Common myeloid progenitor, CD34-positive (primary cell): Measurements from ENCODE around the gene AKAP6.

Source experiments
- CTCF ChIA-PET: fragments of 350-600 bp; sonication (Branson Sonifier 250); formaldehyde crosslinking; loops from one replicate; lab custom pipeline; 2021; ENCODE audit warnings: antibody characterized with exemption; lab: Charles Lee
- POLR2A ChIA-PET: fragments of 350-600 bp; sonication (Branson Sonifier 250); formaldehyde crosslinking; loops from one replicate; lab custom pipeline; 2021; ENCODE audit warnings: antibody characterized with exemption; lab: Charles Lee
- DNase-seq, 3 donors: peaks; one replicate each; pipeline versions ENCODE4 v3.0.0 to v3.0.0-alpha.2; 2013
- H3K27ac ChIP-seq, 2 experiments: 1 replicate in 1 of 2; 2 replicates in 1 of 2; pipeline ENCODE4 v1.7.0; 2013; ENCODE audit warnings: inconsistent platforms in 2 of 2, low read length in 2 of 2, mild to moderate bottlenecking in 2 of 2, low read depth in 1 of 2, moderate library complexity in 1 of 2; ENCODE audit not compliant: severe bottlenecking in 2 of 2, insufficient read depth in 1 of 2, poor library complexity in 1 of 2
- H3K27me3 ChIP-seq, 5 experiments: replicated peaks in 2 of 5; 1 replicate in 3 of 5; 2 replicates in 2 of 5; pipeline versions ENCODE4 v1.6.1 to v1.7.0; 2013; ENCODE audit warnings: low read length in 4 of 5, mild to moderate bottlenecking in 2 of 5, moderate library complexity in 2 of 5, inconsistent platforms in 1 of 5; ENCODE audit not compliant: insufficient read depth in 5 of 5, control insufficient read depth in 4 of 5
- H3K36me3 ChIP-seq, 4 experiments: 1 replicate in 2 of 4; 2 replicates in 2 of 4; pipeline versions ENCODE4 v1.6.1 to v1.7.0; 2013; ENCODE audit warnings: low read length in 3 of 4, control low read depth in 1 of 4, mild to moderate bottlenecking in 1 of 4; ENCODE audit not compliant: control insufficient read depth in 4 of 4, insufficient read depth in 4 of 4
- H3K4me1 ChIP-seq, 4 experiments: 1 replicate in 3 of 4; 2 replicates in 1 of 4; pipeline versions ENCODE4 v1.6.1 to v1.7.1; 2013; ENCODE audit warnings: low read length in 3 of 4, mild to moderate bottlenecking in 3 of 4, control low read depth in 1 of 4, inconsistent platforms in 1 of 4, moderate library complexity in 1 of 4; ENCODE audit not compliant: control insufficient read depth in 4 of 4, insufficient read depth in 4 of 4; ENCODE audit errors: control extremely low read depth in 1 of 4
- H3K4me3 ChIP-seq, 7 experiments: 1 replicate in 4 of 7; 2 replicates in 3 of 7; pipeline versions ENCODE4 v1.5.1 to v1.7.0; 2013; ENCODE audit warnings: mild to moderate bottlenecking in 7 of 7, low read length in 6 of 7, moderate library complexity in 6 of 7, inconsistent platforms in 2 of 7, low read depth in 2 of 7, control low read depth in 1 of 7; ENCODE audit not compliant: insufficient read depth in 4 of 7, control insufficient read depth in 1 of 7; ENCODE audit errors: extremely low read depth in 1 of 7
- H3K9me3 ChIP-seq, 5 experiments: 1 replicate in 4 of 5; 2 replicates in 1 of 5; pipeline versions ENCODE4 v1.6.1 to v1.7.1; 2013; ENCODE audit warnings: low read length in 4 of 5, mild to moderate bottlenecking in 2 of 5, inconsistent platforms in 1 of 5, low read depth in 1 of 5, moderate library complexity in 1 of 5; ENCODE audit not compliant: control insufficient read depth in 4 of 5, insufficient read depth in 2 of 5; ENCODE audit errors: control extremely low read depth in 1 of 5
- WGBS: methylation state at CpG from one replicate; pipeline ENCODE4 v1.1.5; 2013; ENCODE audit not compliant: insufficient coverage; 5-methylcytosine and 5-hydroxymethylcytosine counted together

The AKAP6 gene

GRCh38 chr14:32635061-32635719, 306.1 kb downstream of the AKAP6 start:
- DNase-seq, result peak in 2 of 3 donors; percentile 27 to 48
- Histone ChIP-seq H3K27ac (peak overlapping the region in 1 of 2 experiments; percentile 51), H3K27me3 (no peaks in the 10 kb centered on the region), H3K4me1 (peaks cover 0 to 6% (median 0%) of the 10 kb centered on the region in 4 experiments), H3K9me3 (no peaks in the 10 kb centered on the region), H3K4me3 (peak overlapping the region in 3 of 7 experiments; percentile 16 to 72 (median 49)), H3K36me3 (no peaks in the 10 kb centered on the region)
- ChIA-PET POLR2A (no interaction called here), CTCF (no interaction called here)
- WGBS, result no CpG with 5 or more reads among the region's 2 CpGs

DNA sequence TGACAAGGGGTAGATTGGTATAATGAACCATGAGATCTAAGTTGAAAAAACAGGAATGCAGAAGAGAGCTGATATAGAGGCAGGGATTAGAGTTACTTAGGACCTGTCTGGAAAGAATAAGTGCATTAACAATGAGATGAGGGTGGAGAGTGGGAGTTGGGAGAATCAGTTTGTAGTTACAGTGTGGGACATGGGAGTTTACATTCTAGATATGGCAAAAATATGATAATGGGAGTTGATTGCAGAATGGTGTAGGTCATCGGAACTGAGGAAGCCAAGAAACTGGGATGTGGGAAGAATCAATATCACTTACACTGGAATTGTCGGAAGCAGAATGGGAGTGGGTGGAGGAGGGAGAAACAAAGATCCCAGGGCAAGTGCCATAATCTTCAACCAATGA, 308.5 kb downstream of the AKAP6 start:
- POLR2A ChIA-PET, result no interaction called here
- Histone ChIP-seq H3K27me3 (no peaks in the 10 kb centered on the region), H3K36me3 (no peaks in the 10 kb centered on the region), H3K9me3 (no peaks in the 10 kb centered on the region), H3K4me3 (no peak overlapping the region), H3K4me1 (peaks cover 0 to 6% (median 0%) of the 10 kb centered on the region in 4 experiments), H3K27ac (no peak overlapping the region)
- CTCF ChIA-PET, result no interaction called here
- 100% methylated on average over 1 of the region's 2 CpGs for WGBS
- DNase-seq, result no peak

DNA sequence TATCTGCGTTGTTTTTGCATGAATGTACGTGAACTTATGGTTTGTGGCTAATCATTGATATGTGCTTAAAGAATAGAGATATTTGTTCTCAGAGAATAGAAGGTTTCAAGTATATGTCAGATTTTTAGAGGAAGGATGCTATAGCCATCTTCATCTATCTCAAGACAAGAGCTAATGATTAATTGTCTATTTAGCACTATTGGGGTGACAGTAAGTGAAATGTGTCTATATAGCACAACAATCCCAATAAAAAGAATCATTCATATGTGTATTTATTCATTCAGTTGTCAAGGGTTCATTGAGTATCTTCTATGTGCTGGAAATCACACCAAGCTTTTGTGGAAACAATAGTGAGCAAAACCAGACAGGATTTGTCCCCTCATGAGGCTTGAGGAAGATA, 310.1 kb downstream of the AKAP6 start:
- no peak for DNase-seq
- Histone ChIP-seq H3K27ac (no peak overlapping the region), H3K27me3 (no peaks in the 10 kb centered on the region), H3K4me1 (peaks cover 0 to 6% (median 0%) of the 10 kb centered on the region in 4 experiments), H3K36me3 (no peaks in the 10 kb centered on the region), H3K4me3 (no peak overlapping the region), H3K9me3 (no peaks in the 10 kb centered on the region)
- POLR2A ChIA-PET, result no interaction called here
- WGBS, result 100% methylated on average over 2 of the region's 2 CpGs
- CTCF ChIA-PET, result no interaction called here

GRCh38 chr14:32645551-32645950, 316.5 kb downstream of the AKAP6 start:
- Histone ChIP-seq H3K27ac (no peak overlapping the region), H3K27me3 (no peaks in the 10 kb centered on the region), H3K9me3 (no peaks in the 10 kb centered on the region), H3K4me1 (no peaks in the 10 kb centered on the region), H3K4me3 (no peak overlapping the region), H3K36me3 (no peaks in the 10 kb centered on the region)
- ChIA-PET POLR2A (no interaction called here), CTCF (no interaction called here)
- 100% methylated on average over 1 of the region's 1 CpG for WGBS
- DNase-seq, result no peak

DNA sequence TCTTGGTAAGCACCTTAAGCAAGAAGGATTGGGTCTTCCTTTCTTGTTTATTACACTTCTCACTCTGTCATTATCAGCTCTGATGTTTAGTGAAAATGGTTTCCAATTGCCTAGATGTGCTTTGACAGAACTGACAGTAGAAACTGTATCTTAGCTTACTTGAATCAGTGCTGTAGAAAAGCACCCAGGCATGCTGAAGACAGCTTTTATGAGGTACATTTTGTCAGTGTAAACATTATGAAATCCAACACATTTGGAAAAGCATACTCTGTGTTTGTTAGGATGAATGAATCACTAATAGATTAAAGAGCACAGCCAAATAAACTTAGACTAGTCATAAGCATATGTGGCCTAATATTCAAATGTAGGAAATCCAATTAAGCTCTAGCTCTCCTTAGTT, 319.3 kb downstream of the AKAP6 start:
- POLR2A ChIA-PET, result no interaction called here
- Histone ChIP-seq H3K4me1 (no peaks in the 10 kb centered on the region), H3K9me3 (no peaks in the 10 kb centered on the region), H3K27me3 (no peaks in the 10 kb centered on the region), H3K27ac (no peak overlapping the region), H3K36me3 (no peaks in the 10 kb centered on the region), H3K4me3 (no peak overlapping the region)
- CTCF ChIA-PET, result no interaction called here
- no peak for DNase-seq

DNA sequence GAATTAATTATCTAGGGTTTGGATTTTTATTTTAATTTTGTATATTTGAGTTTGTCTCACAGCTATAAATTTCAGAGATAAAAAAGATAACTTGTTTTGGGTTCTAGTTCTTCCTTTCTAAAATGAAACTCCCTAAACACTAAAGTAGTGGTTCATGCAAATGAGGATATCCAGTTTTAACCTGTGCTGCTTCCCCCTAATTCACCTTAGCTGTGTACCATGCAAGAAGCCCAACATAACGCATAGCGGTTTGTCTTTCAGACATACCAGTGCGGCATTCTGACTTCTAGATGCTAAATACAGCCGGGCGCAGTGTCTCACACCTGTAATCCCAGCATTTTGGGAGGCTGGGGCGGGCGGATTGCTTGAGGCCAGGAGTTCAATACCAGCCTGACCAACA, 320.9 kb downstream of the AKAP6 start:
- H3K36me3 ChIP-seq, result no peaks in the 10 kb centered on the region
- CTCF ChIA-PET, result no interaction called here
- H3K27ac ChIP-seq, result no peak overlapping the region
- H3K9me3 ChIP-seq, result no peaks in the 10 kb centered on the region
- POLR2A ChIA-PET, result no interaction called here
- no peak for DNase-seq
- WGBS, result 98% methylated on average over 5 of the region's 7 CpGs
- no peak overlapping the region for H3K4me3 ChIP-seq
- no peaks in the 10 kb centered on the region for H3K27me3 ChIP-seq
- no peaks in the 10 kb centered on the region for H3K4me1 ChIP-seq

DNA sequence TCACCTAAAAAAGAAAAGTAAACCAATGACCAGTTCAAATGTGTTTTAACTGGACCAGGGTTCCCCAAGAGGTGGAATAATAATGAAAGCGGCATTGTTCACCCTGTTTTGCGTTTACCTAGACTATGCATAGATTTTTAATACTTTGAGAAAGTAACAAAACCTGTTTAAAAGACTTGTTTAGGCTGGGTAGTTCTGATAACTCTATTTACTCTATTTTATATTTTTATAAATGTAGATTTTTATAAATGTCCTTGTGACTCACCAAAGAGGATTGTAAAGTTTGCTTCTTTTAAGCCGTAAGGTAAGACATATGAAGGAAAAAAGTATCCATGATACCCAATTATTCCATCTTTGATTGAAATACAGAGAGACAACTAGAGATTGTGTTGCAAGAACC, 321.6 kb downstream of the AKAP6 start:
- no peak for DNase-seq
- no CpG with 5 or more reads among the region's 3 CpGs for WGBS
- no peak overlapping the region for H3K4me3 ChIP-seq
- H3K27me3 ChIP-seq, result no peaks in the 10 kb centered on the region
- no peak overlapping the region for H3K27ac ChIP-seq
- POLR2A ChIA-PET, result no interaction called here
- CTCF ChIA-PET, result no interaction called here
- H3K9me3 ChIP-seq, result no peaks in the 10 kb centered on the region
- no peaks in the 10 kb centered on the region for H3K4me1 ChIP-seq
- H3K36me3 ChIP-seq, result no peaks in the 10 kb centered on the region
